Measurements from ENCODE around the gene RFXAP.

The RFXAP gene

DNA sequence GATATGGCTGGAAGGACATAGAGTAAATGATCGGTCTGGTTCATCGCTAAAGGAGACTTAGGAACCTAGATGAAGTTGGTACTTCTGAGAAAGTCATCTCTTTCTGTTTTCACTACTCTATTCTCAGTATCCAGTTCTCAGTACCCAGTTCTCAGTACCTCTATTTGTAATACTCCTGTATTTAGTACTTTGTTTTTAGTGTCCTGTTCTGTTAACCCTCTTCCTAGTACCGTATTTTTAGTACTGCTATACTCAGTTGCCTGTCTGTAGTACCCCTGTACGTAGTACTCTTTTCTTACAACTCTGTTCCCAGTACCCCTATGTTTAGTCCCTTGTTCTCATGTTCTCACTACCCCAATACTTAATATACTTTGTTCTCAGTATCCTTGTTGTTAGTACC is 1.2 kb downstream of the RFXAP start:
- H3K4me1 ChIP-seq (ENCODE audit: control insufficient read depth, insufficient read depth, low read length), result peaks cover 7% of the 10 kb centered on the region

GRCh38 chr13:36822785-36823184 is 3.8 kb downstream of the RFXAP start:
- Histone ChIP-seq H3K36me3 (ENCODE audit: control insufficient read depth, insufficient read depth, low read length) (no peaks in the 10 kb centered on the region), H3K4me3 (ENCODE audit: low read length) (no peak overlapping the region), H3K27me3 (ENCODE audit: control insufficient read depth, insufficient read depth, low read length) (no peaks in the 10 kb centered on the region), H3K4me1 (ENCODE audit: control insufficient read depth, insufficient read depth, low read length) (peaks cover 7% of the 10 kb centered on the region), H3K9me3 (ENCODE audit: control insufficient read depth, low read length) (no peaks in the 10 kb centered on the region), H3K9ac (ENCODE audit: low read length) (no peak overlapping the region)

More for the DNA sequence above, 1.2 kb downstream of the RFXAP start:
- peak overlapping the region; percentile 65 for H3K4me3 ChIP-seq (ENCODE audit: low read length)
- no peaks in the 10 kb centered on the region for H3K36me3 ChIP-seq (ENCODE audit: control insufficient read depth, insufficient read depth, low read length)
- H3K9me3 ChIP-seq (ENCODE audit: control insufficient read depth, low read length), result no peaks in the 10 kb centered on the region
- no peaks in the 10 kb centered on the region for H3K27me3 ChIP-seq (ENCODE audit: control insufficient read depth, insufficient read depth, low read length)
- peak overlapping the region; percentile 74 for H3K9ac ChIP-seq (ENCODE audit: low read length)

DNA sequence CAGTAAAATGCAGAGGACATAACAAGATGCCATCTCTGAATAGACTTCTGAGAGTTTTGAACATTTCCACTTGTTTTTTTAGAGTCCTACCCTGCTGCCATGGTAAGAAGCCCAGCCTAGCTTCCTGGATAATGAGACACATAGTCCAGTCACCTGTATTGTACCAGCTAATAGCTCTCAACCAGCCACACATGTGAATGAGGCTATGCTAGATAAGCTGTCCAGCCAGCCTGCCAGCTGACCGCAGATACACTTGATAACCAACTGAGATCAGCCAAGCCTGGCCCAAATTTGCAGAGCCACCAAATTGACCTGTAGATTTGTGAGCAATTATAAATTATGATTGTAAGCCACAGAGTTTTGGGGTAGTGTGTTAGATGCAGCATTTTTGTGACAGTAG is 10.7 kb downstream of the RFXAP start:
- Histone ChIP-seq H3K4me3 (ENCODE audit: low read length) (no peak overlapping the region), H3K36me3 (ENCODE audit: control insufficient read depth, insufficient read depth, low read length) (no peaks in the 10 kb centered on the region), H3K9ac (ENCODE audit: low read length) (no peak overlapping the region), H3K27me3 (ENCODE audit: control insufficient read depth, insufficient read depth, low read length) (no peaks in the 10 kb centered on the region), H3K9me3 (ENCODE audit: control insufficient read depth, low read length) (no peaks in the 10 kb centered on the region), H3K4me1 (ENCODE audit: control insufficient read depth, insufficient read depth, low read length) (peaks cover 4% of the 10 kb centered on the region)

GRCh38 chr13:36831291-36831690 is 12.3 kb downstream of the RFXAP start:
- no peaks in the 10 kb centered on the region for H3K9me3 ChIP-seq (ENCODE audit: control insufficient read depth, low read length)
- no peaks in the 10 kb centered on the region for H3K36me3 ChIP-seq (ENCODE audit: control insufficient read depth, insufficient read depth, low read length)
- no peak overlapping the region for H3K4me3 ChIP-seq (ENCODE audit: low read length)
- H3K27me3 ChIP-seq (ENCODE audit: control insufficient read depth, insufficient read depth, low read length), result no peaks in the 10 kb centered on the region
- H3K4me1 ChIP-seq (ENCODE audit: control insufficient read depth, insufficient read depth, low read length), result no peaks in the 10 kb centered on the region
- no peak overlapping the region for H3K9ac ChIP-seq (ENCODE audit: low read length)

DNA sequence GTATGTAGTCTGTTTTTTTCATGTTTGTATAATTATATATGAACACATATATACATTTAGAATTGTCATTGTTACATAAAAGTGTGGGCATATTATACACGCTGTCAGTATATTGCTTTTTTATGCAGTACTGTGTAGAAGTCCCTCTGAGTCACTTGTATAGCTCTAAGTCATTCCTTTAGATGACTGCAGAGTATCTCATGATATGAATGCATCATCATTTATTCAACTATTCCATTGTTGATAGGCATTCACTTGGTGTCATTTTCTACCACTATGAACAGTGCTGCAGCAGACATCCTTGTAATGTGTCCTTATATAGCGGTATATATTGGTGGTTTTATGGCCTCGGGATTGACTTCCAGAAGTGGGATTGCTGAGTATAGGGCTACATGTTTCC is 15.3 kb downstream of the RFXAP start:
- Histone ChIP-seq H3K9me3 (ENCODE audit: control insufficient read depth, low read length) (no peaks in the 10 kb centered on the region), H3K4me1 (ENCODE audit: control insufficient read depth, insufficient read depth, low read length) (no peaks in the 10 kb centered on the region), H3K4me3 (ENCODE audit: low read length) (no peak overlapping the region), H3K9ac (ENCODE audit: low read length) (no peak overlapping the region), H3K36me3 (ENCODE audit: control insufficient read depth, insufficient read depth, low read length) (no peaks in the 10 kb centered on the region), H3K27me3 (ENCODE audit: control insufficient read depth, insufficient read depth, low read length) (no peaks in the 10 kb centered on the region)

DNA sequence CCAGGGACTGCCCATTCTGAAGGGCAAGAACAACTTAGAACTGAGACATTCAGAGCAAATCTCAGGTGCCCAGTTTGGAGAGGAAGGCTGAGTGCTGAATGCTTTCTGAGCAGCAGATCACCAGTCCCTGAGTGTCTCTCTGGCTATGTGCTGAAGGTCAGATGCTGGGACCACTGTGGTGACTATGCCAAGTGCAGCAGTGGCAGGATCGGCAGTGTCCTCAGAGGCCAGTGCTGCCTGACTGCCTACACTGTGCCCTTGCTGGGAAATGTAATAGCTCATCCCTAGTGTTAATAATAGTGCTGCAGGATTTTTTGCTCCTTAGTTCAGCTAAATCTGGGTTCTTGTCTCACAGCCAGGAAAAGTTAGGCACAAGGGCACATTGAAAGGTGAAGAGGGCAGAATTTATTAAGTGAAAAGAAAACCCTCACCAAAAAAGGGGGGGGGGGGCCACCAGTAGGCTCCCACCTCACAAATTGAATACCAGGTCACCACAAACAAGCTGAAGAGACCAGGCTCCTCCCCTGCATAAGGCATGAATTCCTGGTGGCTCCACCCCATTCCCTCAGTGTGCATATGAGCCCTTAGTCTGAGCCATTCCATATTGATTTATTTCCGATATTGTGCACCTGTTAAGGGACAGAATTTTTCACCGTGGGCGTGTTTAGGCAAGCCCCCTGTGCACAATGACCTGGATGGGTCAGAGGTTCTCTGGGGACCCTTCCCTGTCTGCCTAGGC is 18.5 kb downstream of the RFXAP start:
- H3K36me3 ChIP-seq (ENCODE audit: control insufficient read depth, insufficient read depth, low read length), result no peaks in the 10 kb centered on the region
- no peaks in the 10 kb centered on the region for H3K27me3 ChIP-seq (ENCODE audit: control insufficient read depth, insufficient read depth, low read length)
- H3K4me1 ChIP-seq (ENCODE audit: control insufficient read depth, insufficient read depth, low read length), result no peaks in the 10 kb centered on the region
- H3K9me3 ChIP-seq (ENCODE audit: control insufficient read depth, low read length), result no peaks in the 10 kb centered on the region
- H3K9ac ChIP-seq (ENCODE audit: low read length), result no peak overlapping the region
- no peak overlapping the region for H3K4me3 ChIP-seq (ENCODE audit: low read length)

DNA sequence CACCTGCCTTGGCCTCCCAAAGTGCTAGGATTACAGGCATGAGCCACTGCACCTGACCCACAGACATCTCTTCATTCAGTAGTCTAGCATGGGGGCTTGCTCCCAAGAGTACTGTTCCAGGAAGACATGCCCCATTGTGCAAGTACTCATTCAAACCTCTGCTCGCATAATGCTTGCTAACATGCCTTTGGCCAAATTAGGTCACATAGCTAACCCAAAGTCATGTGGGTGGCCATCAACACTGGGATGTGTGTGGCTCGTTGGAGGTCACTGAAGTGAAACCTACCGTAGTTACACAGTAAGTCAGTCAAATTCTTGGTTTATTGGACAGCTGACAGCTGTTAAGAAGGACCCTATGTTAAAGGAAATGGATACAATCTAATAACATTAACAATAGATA is 20.3 kb downstream of the RFXAP start:
- no peaks in the 10 kb centered on the region for H3K36me3 ChIP-seq (ENCODE audit: control insufficient read depth, insufficient read depth, low read length)
- H3K27me3 ChIP-seq (ENCODE audit: control insufficient read depth, insufficient read depth, low read length), result no peaks in the 10 kb centered on the region
- no peak overlapping the region for H3K9ac ChIP-seq (ENCODE audit: low read length)
- no peak overlapping the region for H3K4me3 ChIP-seq (ENCODE audit: low read length)
- no peaks in the 10 kb centered on the region for H3K4me1 ChIP-seq (ENCODE audit: control insufficient read depth, insufficient read depth, low read length)
- H3K9me3 ChIP-seq (ENCODE audit: control insufficient read depth, low read length), result no peaks in the 10 kb centered on the region

- no peaks in the 10 kb centered on the region for H3K4me1 ChIP-seq (ENCODE audit: control insufficient read depth, insufficient read depth, low read length)
- H3K36me3 ChIP-seq (ENCODE audit: control insufficient read depth, insufficient read depth, low read length), result no peaks in the 10 kb centered on the region
- H3K9me3 ChIP-seq (ENCODE audit: control insufficient read depth, low read length), result no peaks in the 10 kb centered on the region
- H3K4me3 ChIP-seq (ENCODE audit: low read length), result no peak overlapping the region
- H3K27me3 ChIP-seq (ENCODE audit: control insufficient read depth, insufficient read depth, low read length), result no peaks in the 10 kb centered on the region
- H3K9ac ChIP-seq (ENCODE audit: low read length), result no peak overlapping the region
Measured at GRCh38 chr13:36839981-36840380, 21.0 kb downstream of the RFXAP start.

GRCh38 chr13:36840718-36841250 is 21.8 kb downstream of the RFXAP start:
- H3K36me3 ChIP-seq (ENCODE audit: control insufficient read depth, insufficient read depth, low read length), result no peaks in the 10 kb centered on the region
- no peaks in the 10 kb centered on the region for H3K9me3 ChIP-seq (ENCODE audit: control insufficient read depth, low read length)
- H3K4me1 ChIP-seq (ENCODE audit: control insufficient read depth, insufficient read depth, low read length), result no peaks in the 10 kb centered on the region

DNA sequence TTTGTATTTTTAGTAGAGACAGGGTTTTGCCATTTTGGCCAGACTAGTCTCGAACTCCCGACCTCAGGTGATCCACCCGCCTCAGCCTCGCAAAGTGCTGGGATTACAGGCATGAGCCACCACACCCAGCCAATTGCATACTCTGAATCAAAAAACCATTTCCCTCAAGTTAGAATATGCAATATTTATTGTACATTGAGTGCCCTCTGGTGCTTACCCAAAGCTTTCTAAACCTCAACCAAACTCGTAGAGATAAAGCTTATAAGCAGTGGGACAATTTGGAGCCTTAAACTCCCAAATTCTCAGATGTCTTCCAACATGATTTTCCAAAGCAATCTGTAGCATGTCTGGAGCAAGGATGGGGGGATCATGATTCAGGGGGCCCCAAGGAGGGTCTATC is 22.4 kb downstream of the RFXAP start:
- Histone ChIP-seq H3K9ac (ENCODE audit: low read length) (no peak overlapping the region), H3K36me3 (ENCODE audit: control insufficient read depth, insufficient read depth, low read length) (no peaks in the 10 kb centered on the region), H3K9me3 (ENCODE audit: control insufficient read depth, low read length) (no peaks in the 10 kb centered on the region), H3K27me3 (ENCODE audit: control insufficient read depth, insufficient read depth, low read length) (no peaks in the 10 kb centered on the region), H3K4me1 (ENCODE audit: control insufficient read depth, insufficient read depth, low read length) (no peaks in the 10 kb centered on the region), H3K4me3 (ENCODE audit: low read length) (no peak overlapping the region)

More at GRCh38 chr13:36840718-36841250, 21.8 kb downstream of the RFXAP start:
- H3K4me3 ChIP-seq (ENCODE audit: low read length), result no peak overlapping the region
- no peak overlapping the region for H3K9ac ChIP-seq (ENCODE audit: low read length)
- no peaks in the 10 kb centered on the region for H3K27me3 ChIP-seq (ENCODE audit: control insufficient read depth, insufficient read depth, low read length)

DNA sequence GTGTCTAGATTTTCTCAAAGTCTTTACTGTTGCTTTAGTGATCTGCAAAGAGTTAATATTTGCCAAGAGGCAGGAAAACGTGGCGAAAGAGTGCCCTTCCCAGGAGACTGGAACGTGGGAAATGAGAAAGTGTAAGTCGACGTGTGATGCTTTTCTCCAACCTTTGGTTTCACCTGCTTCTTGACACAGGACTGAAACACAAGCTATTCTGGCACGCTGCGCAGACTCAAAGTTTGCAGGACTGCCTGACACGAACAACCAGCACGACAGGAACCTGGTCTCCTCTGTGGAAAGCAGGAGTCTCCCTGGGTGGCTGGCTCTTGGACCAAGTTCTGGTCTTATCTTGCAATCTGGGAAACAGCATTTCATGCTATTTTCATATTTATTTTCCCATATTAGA is 28.6 kb downstream of the RFXAP start:
- H3K4me1 ChIP-seq (ENCODE audit: control insufficient read depth, insufficient read depth, low read length), result no peaks in the 10 kb centered on the region
- no peaks in the 10 kb centered on the region for H3K36me3 ChIP-seq (ENCODE audit: control insufficient read depth, insufficient read depth, low read length)
- H3K9me3 ChIP-seq (ENCODE audit: control insufficient read depth, low read length), result no peaks in the 10 kb centered on the region
- H3K9ac ChIP-seq (ENCODE audit: low read length), result no peak overlapping the region
- H3K27me3 ChIP-seq (ENCODE audit: control insufficient read depth, insufficient read depth, low read length), result no peaks in the 10 kb centered on the region
- H3K4me3 ChIP-seq (ENCODE audit: low read length), result no peak overlapping the region

- H3K27me3 ChIP-seq (ENCODE audit: control insufficient read depth, insufficient read depth, low read length), result no peaks in the 10 kb centered on the region
- no peaks in the 10 kb centered on the region for H3K9me3 ChIP-seq (ENCODE audit: control insufficient read depth, low read length)
- no peak overlapping the region for H3K4me3 ChIP-seq (ENCODE audit: low read length)
- H3K4me1 ChIP-seq (ENCODE audit: control insufficient read depth, insufficient read depth, low read length), result no peaks in the 10 kb centered on the region
- H3K36me3 ChIP-seq (ENCODE audit: control insufficient read depth, insufficient read depth, low read length), result no peaks in the 10 kb centered on the region
- H3K9ac ChIP-seq (ENCODE audit: low read length), result no peak overlapping the region
Measured at GRCh38 chr13:36848199-36848982, 29.4 kb downstream of the RFXAP start.

Measured in mucosa of stomach (tissue), 1 donor.